Occipital lobe (tissue), 2 donors: ENCODE measurements around the gene CGNL1. TPM values are rescaled to one million over a fixed set of nuclear protein-coding genes. Genes with fewer than 3 reads are reported as not detected.

Source experiments
- DNase-seq: peaks from one replicate; lab custom pipeline; 2025; lab: John Stamatoyannopoulos, UW
- total RNA-seq: library from RNA; depleted of rRNA; stranded (reverse); fragments of >200 nt; gene quantifications from one replicate; pipeline ENCODE4 v1.2.3, GENCODE V29; 2014

CGNL1 gene
- total RNA-seq, 1 donor from 2014 or later: 5.3 TPM

DNA sequence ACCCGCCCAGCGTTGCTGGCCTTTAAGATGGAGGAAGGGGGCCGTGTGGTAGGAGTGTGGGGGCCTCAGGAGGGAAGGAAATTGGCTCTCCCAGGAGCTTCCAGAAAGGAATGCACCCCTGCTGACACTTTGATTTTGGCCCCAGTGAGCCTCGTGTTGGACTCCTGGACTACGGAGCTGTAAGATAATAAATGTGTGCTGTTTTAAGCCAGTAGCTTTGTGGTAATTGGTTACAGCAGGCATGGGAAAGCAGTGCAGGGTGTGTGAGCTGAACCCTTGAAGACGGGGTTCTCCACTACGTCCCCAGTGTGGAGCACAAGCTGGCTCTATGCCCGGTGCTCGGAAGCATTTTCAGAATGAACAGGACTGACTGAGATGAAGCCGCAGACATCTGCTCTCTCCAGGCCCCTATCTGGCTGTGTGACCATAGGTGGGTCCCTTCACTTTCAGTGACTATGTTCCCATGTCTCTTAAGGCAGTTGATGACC, 22.9 kb upstream of the CGNL1 start:
- DNase-seq: no peak

DNA sequence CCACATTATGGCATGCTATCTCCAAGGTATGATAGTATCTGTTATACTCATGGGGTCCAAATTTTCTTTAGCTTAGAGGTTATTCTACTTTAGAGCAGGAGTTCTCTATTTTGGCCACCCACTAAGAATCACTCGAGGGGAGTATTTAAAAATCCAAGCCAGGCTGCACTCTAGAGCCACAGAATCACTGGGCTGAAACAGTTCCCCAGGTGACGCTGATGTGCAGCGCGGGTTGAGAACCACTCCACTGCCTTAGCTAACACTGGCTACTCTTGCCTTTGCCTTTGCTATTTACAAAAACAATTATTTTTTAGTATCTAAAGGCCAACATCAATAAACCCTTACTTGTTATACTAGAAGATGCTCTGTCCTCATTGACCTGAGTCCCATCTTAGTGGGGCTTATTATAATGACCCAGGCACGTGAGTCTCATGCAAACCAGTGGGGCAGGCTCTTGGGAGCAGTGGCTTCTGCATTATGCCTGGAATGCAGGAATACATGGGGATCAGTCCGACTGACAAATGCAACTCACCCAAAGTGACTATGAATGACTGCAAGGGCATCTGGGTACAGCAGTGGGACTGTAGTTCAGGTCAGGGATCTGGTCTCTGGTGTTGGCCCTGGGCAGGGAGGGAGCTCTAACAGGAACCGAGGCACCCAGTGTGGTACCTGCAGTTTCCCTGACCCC, 21.7 kb upstream of the CGNL1 start:
- DNase-seq: no peak

DNA sequence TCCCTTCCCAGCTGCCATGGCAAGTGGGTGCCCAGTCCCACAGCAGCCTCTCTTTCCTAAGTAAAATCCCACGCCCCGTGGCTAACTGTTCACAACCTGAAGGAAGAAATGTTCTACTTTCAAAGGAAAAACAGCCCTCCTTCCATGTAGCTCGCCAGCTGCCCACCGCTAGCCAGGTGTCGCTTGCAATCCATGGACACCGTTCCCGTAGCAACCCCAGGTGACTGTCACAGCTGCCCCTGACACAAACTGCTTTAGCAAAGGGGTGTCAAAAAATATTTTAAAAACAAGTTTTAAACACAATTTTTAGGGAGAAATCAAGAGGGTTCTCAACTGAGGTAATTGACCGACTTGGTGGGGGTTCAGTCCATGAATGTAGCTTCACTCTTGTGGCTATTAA, 21.0 kb upstream of the CGNL1 start:
- DNase-seq: no peak

DNA sequence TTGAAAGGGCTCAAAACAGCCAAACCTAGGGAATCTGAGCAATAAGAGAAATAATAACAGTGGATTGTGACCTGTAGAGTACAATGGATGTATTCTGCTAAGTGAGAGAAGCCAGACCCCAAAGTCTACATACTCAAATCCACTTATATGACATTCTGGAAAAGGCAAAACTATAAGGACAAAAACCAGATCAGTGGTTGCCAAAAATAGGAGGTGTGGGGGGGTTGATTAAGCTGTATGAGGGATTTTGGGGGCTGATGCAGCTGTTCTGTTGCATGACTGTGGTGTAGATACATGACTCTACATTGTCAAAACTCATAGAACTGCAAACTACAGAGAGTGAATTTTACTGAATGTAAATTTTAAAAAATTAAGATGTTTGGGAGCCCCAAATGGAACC, 20.1 kb upstream of the CGNL1 start:
- DNase-seq: no peak

DNA sequence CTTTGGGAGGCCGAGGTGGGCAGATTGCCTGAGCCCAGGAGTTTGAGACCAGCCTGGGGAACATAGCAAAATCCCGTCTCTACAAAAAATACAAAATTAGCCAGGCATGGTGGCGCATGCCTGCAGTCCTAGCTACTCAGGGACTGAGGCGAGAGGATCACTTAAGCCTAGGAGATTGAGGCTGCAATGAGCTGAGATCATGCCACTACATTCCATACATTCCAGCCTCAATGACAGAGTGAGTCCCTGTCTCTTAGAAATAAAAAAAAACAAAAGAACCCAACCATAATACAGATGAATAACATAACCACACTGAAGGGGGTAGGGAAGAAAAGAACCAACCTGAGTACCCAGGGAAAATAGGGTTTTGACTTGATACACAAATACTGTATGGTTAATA, 19.7 kb upstream of the CGNL1 start:
- no peak for DNase-seq

DNA sequence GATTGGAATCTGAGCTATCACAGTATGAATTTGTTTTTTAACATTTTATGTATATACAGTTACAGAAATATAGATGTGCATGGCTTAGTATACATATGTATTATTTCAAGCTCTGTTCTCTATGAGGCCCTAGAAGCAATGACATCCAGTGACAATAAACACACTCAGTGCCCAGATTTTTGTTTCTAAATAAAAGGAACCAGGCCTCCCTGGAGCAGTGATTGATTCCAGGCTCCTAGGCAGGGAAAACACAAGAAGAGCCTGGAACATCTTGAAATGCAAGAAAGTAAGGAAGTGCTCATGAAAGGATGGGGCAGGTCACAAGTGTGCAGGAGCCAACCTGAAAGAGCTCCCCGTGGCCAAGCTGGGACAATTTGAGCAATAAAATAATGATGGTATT, 18.5 kb upstream of the CGNL1 start:
- DNase-seq: no peak

DNA sequence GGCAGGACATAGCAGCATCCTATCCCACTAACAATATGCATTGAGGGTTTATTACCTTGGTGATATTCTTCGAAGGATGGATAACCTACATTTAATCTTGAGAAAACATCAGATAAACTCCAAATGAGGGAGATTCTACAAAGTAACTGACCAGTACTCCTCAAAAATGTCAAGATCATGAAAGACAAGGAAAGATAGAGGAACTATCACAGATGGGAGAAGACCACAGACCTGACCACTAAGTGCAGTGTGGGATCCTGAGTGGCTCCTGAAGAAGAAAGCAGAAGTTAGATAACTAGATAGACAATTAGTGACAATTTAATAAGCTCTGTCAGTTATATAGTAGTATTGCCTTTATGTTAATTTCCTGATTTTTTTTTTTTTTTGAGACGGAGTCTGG, 17.7 kb upstream of the CGNL1 start:
- no peak for DNase-seq

DNA sequence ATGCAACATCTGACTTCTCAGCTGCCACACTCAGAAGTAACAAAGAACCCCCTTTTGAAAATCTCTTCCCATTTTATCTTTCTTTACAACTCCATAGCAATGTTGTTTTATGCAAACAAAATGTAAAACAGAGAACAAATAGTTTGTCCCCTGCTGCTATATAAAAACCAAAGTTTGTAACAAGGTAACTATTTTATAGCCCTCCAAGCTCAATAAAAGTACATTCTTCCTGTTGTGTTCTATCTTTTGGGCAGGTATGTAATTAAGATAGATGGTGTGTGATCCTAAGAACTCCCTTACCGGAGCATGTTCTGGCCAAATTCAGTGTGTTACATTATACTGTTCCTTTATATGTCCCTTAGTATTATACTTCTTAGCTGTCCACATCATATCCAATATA, 12.6 kb upstream of the CGNL1 start:
- DNase-seq: no peak

DNA sequence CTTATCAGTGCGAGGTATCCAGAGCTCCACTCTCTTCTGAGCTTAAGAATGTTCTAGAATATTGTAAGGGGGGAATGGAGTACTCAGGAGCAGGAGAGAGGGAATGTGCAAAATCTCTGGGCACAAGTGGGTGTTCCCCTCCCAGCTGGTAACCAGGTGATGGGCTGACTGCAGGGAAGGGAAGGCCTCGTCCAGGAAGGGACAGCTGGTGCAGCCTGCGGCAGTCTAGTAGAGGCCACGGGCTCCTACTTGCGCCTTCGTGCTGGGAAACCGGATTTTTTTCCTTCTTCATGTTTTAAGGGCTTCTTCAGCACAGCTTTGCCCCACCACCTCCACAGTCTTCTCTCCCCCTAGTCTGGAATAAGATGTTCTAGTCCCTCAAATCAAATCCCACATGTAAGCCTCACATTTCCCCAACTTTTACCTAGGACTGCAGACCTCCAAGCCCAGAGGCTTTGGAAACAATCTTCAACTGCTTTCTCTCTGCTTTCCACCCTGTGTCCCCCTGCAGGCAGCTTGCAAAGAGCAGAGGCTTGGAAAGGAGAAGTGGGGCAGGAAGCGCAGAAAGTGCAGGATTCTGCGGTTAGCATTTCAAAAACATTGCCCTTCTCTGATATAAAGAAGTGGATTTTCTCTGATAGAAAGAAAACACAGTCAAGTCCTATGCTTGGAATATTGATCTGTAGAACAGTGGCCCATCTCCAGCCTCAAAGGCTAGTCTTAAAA, 11.9 kb upstream of the CGNL1 start:
- no peak for DNase-seq

DNA sequence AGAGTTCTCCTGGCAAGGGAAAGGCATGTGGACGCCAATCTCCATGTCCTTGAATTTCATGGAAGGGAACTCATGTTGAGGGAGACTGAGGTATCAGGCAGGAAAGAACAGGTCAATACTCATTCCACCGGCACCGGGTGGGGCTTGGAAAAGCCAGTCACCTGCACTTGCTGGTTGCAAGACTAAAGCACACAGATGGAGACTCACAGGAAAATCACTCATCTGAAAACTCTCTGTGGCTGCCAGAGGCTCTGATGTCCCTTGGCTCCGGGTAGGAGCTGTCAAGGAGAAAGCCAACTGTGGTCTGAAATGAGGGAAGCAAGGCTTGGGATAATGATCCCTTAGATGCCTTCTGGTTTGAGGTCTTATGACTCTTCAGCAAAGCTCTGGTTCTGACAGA, 8.7 kb upstream of the CGNL1 start:
- no peak for DNase-seq

DNA sequence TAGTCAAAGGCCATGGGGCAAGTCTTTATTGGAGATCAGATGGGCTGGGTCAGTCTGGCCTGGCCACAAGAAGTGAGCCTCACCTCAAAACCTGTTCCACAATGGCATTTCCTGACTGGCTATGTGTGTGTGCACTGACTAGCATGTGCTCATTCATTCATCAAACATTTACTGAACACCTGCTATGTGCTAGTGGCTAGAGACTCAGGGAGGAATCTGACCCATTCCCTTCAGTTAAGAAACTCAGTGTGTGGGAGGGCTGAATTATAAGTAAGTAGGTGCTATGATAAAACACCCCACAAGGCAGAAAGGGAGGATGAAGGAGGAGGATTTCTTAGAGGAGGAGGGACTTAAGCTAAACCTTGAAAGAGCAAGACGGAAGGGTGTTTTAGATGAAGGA, 5.4 kb upstream of the CGNL1 start:
- DNase-seq: no peak

DNA sequence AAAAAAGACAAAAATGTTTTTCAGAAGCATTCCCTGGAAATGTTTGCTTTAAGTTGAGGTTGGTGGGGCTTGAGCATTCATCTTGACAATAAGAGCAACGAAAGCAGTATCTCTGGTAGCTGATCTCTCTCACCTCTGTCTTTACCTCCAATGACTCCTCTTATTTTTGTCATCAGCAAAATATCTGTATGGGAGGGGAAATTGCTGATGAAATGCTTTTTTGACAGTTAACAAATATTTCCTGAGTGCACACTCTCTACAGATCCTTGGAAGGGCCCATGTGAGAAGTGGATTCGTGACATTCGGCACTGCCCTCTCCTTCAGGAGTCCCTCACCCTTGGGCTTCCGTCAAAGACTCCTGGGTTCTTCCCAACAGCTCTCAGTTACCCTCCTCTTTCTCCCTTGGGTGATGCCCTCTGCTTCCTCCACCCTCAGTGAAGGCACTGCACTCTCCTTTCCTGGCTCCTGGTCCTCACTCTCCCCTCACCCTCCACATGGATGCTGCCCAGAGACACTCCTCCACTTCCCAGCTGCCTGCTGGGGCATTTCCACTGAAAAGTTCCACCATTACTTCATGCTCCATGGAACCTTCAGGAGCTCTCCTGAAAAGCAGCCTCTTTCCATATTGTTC, 2.9 kb upstream of the CGNL1 start:
- DNase-seq: no peak

DNA sequence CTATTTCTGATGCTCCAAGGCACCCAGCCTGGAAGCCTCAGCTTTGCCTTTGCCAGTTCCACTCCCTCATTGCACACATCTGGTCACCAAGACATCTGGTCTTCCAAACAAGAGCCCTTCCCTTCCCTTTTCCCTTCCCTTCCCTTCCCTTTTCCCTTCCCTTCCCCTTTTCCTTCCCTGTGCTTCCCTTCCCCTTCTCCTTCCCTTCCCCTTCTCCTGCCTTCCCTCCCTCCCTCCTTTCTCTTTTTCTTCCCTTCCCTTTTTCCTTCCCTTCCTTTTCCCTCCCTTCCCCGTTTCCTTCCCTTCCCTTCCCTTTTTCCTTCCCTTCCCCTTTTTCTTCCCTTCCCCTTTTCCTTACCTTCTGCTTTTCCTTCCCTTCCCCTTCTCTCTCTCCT, 2.4 kb upstream of the CGNL1 start:
- DNase-seq: no peak

DNA sequence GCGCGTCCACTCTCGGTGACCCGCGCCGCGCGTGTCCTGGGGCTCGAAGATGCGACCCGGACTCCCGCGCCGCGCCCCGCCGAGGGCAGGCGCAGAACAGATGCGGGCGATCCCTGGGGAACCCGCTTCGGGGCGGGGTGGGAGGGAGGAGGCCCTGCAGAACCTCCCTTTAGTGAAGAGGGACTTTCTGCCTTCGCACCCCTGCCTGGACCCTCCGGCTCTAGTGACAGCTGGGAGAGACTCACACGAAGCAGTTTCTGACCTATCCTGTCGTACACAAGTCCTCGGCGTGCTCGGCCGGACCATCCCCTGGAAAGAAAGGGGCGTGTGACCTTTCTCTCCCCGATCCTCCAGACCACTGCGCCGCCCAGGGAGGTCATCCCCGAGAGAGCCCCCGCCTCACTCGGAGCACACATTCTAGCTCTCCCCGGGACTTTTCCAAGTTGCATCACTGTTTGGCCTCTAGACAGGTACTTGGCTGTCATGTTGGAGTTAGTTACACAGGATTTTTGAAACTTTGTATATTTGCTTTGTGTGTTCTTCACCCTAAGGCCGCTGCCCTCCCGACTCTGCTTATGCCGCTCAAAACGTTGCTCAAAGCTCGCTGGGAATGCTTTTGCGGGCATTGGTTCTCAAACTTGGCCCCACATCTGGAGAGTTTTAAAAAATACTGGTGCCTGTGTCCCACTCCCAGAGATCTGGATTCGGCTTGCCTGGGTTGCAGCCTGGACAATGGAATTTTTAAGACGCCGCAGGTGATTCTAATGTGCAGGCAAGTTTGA, 582 bp downstream of the CGNL1 start:
- DNase-seq: no peak

DNA sequence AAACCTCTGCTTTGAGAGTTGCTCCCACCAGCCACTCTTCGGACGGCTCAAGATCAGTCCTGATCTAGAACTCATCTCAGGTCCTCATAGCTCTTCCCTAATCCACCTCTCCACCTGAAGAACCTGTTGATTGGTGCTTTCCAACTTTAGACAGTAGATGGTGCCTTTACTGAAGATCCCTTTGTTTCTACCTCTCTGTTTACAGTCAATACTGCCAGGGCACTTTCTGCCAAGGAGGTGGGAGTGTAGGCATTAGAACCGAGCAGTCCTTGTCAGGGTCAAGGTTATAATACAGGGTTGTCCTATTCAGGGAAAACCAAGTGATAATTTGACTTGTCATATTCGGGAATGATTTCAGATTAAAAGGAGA, 1.2 kb downstream of the CGNL1 start:
- no peak for DNase-seq

DNA sequence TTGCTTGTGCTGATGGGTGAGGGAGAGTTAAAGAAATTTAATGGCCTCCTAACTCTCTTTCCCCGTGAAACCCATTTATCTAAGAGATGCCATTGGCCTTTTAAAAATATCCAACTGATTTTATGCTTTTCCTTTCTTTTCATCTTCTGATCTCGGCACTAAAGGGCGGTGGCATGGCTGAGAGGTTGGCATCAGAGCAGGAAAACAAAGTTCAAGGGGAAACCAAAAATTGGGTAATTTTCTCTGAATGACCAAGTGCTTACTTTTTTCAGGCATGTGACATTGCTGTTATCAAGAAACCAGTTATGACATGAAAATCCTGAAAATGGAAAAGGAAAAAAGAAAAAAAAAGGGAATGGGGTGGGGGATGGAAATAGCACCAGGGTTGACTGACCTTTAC, 3.2 kb downstream of the CGNL1 start:
- no peak for DNase-seq

DNA sequence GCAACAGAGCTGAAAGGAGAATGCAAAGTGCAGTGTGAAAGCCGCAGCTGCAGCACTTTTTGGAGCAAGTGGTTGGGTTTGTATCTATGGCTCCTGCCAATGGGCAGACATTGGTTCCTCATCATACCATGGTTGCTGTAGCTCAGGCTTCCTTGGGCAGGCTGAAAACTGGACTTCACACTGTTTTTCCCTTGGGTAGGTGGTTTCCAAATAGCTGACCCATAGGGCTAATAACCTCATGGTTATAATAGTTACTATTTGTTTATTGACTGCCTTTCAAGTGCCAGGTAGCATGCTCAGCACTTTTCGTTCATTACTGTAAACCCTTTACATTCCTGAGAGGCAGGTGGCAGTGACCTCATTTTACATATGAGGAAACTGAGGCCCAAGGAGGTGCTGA, 4.5 kb downstream of the CGNL1 start:
- no peak for DNase-seq

DNA sequence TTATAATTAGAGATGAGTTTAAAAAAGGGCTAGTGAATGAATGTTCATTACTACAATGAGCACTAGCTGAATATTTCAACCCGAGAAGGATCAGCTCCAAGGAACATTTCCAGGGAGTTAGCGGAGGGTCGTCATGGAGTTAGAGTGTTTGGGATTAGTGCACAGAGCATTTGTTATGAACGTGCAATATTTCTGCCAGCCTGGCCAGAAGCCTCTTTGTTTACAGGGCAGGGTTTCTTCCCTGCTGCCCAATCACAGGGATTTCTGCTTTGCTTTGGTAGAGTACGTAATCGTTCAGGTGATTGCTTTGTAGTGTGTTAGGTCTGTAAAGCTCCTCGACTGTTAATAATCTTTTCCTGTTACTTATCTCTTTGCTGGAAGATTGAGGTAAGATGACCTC, 5.9 kb downstream of the CGNL1 start:
- DNase-seq: no peak

DNA sequence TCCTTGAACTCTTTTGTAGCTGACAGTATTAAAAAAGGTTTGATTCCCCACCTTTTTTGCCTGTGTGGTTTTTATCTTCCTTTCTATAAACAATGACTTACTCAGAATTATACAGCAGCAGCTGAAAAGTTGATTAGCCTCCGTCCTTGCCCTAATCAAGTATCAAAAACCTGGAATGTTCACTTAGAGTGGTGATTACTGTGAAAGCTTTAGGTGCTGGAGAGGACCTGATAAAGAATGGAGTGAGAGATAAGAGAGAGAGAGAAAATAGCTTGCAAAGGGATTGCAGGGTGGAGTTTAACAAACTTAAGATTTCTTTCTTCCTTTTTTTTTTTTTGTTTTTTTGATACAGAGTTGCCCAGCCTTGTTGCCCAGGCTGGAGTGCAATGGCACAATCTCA, 6.7 kb downstream of the CGNL1 start:
- DNase-seq: no peak

DNA sequence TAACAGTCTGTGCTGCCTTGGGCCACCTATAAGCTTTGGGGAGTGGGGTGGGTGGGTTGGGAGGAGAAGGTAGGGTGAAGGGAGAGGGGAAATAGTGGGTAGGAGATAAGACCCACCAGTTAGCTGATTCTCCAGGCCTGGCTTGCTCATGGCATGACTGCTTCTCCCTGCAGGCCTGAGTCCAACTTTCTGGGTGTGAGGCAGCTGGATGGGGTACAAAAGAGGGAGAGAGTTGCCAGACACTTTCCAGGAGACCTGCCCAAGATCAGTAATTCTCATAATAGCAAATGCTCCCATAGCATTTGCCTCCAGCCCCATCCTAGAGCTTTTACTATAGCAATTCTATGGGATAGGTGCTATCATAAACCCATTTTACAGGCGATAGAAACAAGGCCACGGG, 7.7 kb downstream of the CGNL1 start:
- no peak for DNase-seq

DNA sequence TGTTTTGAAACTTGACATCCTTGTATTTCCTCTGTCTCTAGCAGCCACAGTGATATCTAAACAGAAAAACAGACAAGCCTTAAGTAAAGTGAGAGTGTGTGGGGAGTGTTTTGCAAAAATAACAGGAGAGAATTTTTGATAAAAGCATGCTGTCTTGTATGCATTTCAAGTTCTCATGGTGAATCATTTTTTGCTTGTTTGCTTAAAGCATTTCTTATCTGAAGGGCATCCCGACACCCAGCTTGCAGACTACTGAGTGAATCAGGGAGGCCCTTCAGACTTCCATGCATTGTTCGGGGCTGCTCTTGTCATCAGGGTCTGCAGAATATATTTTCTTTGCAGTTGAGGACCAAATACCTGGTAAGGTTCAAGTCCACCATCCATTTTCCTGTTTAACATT, 8.5 kb downstream of the CGNL1 start:
- DNase-seq: no peak

DNA sequence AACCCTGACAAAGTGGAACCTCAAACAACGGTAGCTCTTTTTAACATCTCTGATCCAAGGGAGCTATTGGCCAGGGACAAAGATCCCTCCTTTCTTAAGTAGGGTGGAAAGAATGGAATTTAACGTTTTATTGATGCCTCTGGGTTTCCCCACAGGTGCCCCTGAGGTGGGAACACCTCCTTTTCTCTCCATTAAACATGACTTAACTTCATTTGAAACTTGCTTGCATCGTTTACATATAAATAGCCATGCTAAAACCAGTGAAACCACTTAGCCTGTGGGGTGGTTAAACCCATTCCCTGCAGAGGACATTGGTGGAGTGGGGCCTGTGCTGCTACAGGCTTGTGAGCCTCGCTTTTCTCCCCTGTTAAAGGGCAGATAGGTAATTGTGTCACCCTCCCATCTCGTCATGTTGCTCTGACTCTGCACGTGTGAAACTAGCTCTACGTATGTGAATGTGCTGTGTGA, 9.7 kb downstream of the CGNL1 start:
- no peak for DNase-seq
